OCI-LY3 (cell line): ENCODE data around the gene SIRT6.

Experiments used
- H2AFZ ChIP-seq: fragments of 200-600, 300-600 bp; shearing (Covaris generic); 2 replicates; pipeline ENCODE4 v1.6.0; 2014; ENCODE audit warnings: antibody characterized with exemption, low read depth, low read length
- H3K27ac ChIP-seq: fragments of 200-600, 300-600 bp; sonication (generic); 2 replicates; pipeline ENCODE4 v1.5.1; 2014; ENCODE audit warnings: mild to moderate bottlenecking, low read length, moderate library complexity, mixed read lengths
- H3K27me3 ChIP-seq: fragments of 200-600, 300-600 bp; sonication (generic); 2 replicates; pipeline ENCODE4 v1.6.1; 2014; ENCODE audit warnings: low read depth, low read length, mixed read lengths
- H3K36me3 ChIP-seq: fragments of 200-600, 300-600 bp; sonication (generic); replicated peaks from 2 replicates; pipeline ENCODE3; 2014; ENCODE audit warnings: low read depth, low read length, mixed read lengths
- H3K4me1 ChIP-seq: fragments of 300-600, 200-600 bp; sonication (generic); 2 replicates; pipeline ENCODE4 v1.6.1; 2014; ENCODE audit warnings: low read length, mixed read lengths
- H3K4me2 ChIP-seq: fragments of 200-600, 300-600 bp; sonication (generic); 2 replicates; pipeline ENCODE4 v1.6.1; 2014; ENCODE audit warnings: low read length, mixed read lengths
- H3K4me3 ChIP-seq: fragments of 300-600, 200-600 bp; sonication (generic); 2 replicates; pipeline ENCODE4 v1.5.1; 2014; ENCODE audit warnings: antibody characterized with exemption, mild to moderate bottlenecking, low read length, moderate library complexity
- H3K79me2 ChIP-seq: fragments of 300-600, 200-600 bp; shearing (Covaris generic); 2 replicates; pipeline ENCODE4 v1.6.1; 2014; ENCODE audit warnings: mild to moderate bottlenecking, low read length, mixed read lengths
- H3K9ac ChIP-seq: fragments of 300-600, 200-600 bp; shearing (Covaris generic); 2 replicates; pipeline ENCODE4 v1.6.0; 2014; ENCODE audit warnings: mild to moderate bottlenecking, low read length, moderate library complexity
- H3K9me3 ChIP-seq: fragments of 200-600, 300-600 bp; shearing (Covaris generic); 2 replicates; pipeline ENCODE4 v1.6.1; 2014; ENCODE audit warnings: low read length, mixed read lengths; ENCODE audit not compliant: insufficient read depth
- H4K20me1 ChIP-seq: fragments of 200-600, 300-600 bp; sonication (generic); 2 replicates; pipeline ENCODE4 v1.6.1; 2016; ENCODE audit warnings: low read length, mixed read lengths; ENCODE audit not compliant: insufficient read depth
- CTCF ChIP-seq: fragments of 200-600, 300-600 bp; sonication (generic); IDR thresholded peaks from 2 replicates; pipeline ENCODE4 v1.5.1; 2014; ENCODE audit warnings: antibody characterized with exemption, low read length, low read depth
- EZH2phosphoT487 ChIP-seq: fragments of 200-600 bp; shearing (Covaris generic); IDR thresholded peaks from 2 replicates; pipeline ENCODE4 v1.6.1; 2018; ENCODE audit warnings: antibody characterized with exemption, mixed run types, low read depth

The SIRT6 gene

DNA sequence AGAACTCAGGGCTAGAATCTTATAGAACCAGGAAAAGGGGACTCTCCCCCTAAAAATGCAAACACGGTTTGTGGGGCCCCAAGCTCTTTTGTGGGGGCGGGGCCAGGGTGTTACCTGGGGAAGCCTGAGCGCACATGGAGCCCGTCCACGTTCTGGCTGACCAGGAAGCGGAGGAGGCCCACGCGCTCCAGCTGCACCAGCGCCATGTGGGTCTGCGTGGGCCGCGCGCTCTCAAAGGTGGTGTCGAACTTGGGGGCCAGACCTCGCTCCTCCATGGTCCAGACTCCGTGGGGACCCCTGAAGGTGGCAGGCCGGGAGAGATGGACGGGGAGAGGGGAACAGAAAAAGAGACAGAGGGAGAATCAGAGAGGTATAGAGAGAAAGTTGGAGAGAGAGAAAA, 3.4 kb downstream of the SIRT6 start:
- Histone ChIP-seq H3K79me2 (peaks cover 21% of the 10 kb centered on the region), H3K27ac (no peak overlapping the region), H3K4me1 (peaks cover 17% of the 10 kb centered on the region), H4K20me1 (no peaks in the 10 kb centered on the region; the same call in 1 of the 2 replicates), H2AFZ (no peak overlapping the region), H3K36me3 (peaks cover 16% of the 10 kb centered on the region), H3K4me2 (no peak overlapping the region), H3K9me3 (no peaks in the 10 kb centered on the region), H3K4me3 (no peak overlapping the region), H3K27me3 (no peaks in the 10 kb centered on the region), H3K9ac (no peak overlapping the region)
- TF ChIP-seq EZH2phosphoT487 (no peak), CTCF (no peak)

GRCh38 chr19:4177146-4177545, 5.2 kb downstream of the SIRT6 start:
- Histone ChIP-seq H3K4me3 (no peak overlapping the region), H3K9me3 (no peaks in the 10 kb centered on the region), H3K9ac (no peak overlapping the region), H4K20me1 (no peaks in the 10 kb centered on the region; the same call in 1 of the 2 replicates), H3K36me3 (peaks cover 16% of the 10 kb centered on the region), H2AFZ (no peak overlapping the region), H3K4me2 (no peak overlapping the region), H3K27me3 (no peaks in the 10 kb centered on the region), H3K79me2 (peaks cover 19% of the 10 kb centered on the region), H3K4me1 (peaks cover 12% of the 10 kb centered on the region), H3K27ac (no peak overlapping the region)
- TF ChIP-seq CTCF (no peak), EZH2phosphoT487 (no peak)

DNA sequence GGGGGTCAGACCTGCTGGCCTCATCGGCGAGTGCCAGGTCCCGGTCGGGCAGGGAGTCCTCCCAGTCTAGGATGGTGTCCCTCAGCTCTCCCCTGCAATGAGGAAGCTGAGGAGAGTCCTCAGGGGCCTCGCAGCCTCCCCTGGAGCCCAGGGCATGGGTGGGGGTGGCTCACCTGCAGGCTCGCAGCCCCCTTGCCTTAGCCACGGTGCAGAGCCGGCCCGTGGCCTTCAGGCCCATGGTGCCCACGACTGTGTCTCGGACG, 6.8 kb downstream of the SIRT6 start:
- Histone ChIP-seq H3K9ac (no peak overlapping the region), H3K9me3 (no peaks in the 10 kb centered on the region), H3K27ac (no peak overlapping the region), H3K36me3 (peaks cover 16% of the 10 kb centered on the region), H2AFZ (no peak overlapping the region), H3K27me3 (no peaks in the 10 kb centered on the region), H3K4me1 (peaks cover 4% of the 10 kb centered on the region), H3K4me3 (no peak overlapping the region), H3K4me2 (no peak overlapping the region), H4K20me1 (no peaks in the 10 kb centered on the region; the same call in 1 of the 2 replicates), H3K79me2 (peaks cover 3% of the 10 kb centered on the region; the same call in 1 of the 2 replicates)
- TF ChIP-seq CTCF, result no peak
- TF ChIP-seq EZH2phosphoT487, result no peak

- H4K20me1 ChIP-seq, result no peaks in the 10 kb centered on the region; the same call in 1 of the 2 replicates
- H3K27ac ChIP-seq, result no peak overlapping the region
- peaks cover 16% of the 10 kb centered on the region for H3K36me3 ChIP-seq
- H2AFZ ChIP-seq, result no peak overlapping the region
- H3K79me2 ChIP-seq, result no peaks in the 10 kb centered on the region
- H3K9me3 ChIP-seq, result no peaks in the 10 kb centered on the region
- H3K4me3 ChIP-seq, result no peak overlapping the region
- no peaks in the 10 kb centered on the region for H3K27me3 ChIP-seq
- no peak overlapping the region for H3K9ac ChIP-seq
- H3K4me2 ChIP-seq, result no peak overlapping the region
- H3K4me1 ChIP-seq, result no peaks in the 10 kb centered on the region
- TF ChIP-seq EZH2phosphoT487 (no peak), CTCF (no peak)
Measured at GRCh38 chr19:4174895-4175668, 7.3 kb downstream of the SIRT6 start.
